ENCODE data around the gene SPTLC2.
"Not testable (repeated sequence)": the region's sequence is repeated elsewhere in the genome, so short reads cannot be mapped to it uniquely, and the experiment has no call there.

SPTLC2 gene

GRCh38 chr14:77585385-77585784 is 31.1 kb downstream of the SPTLC2 start:
- no peak for DNase-seq

GRCh38 chr14:77584809-77585208 is 31.6 kb downstream of the SPTLC2 start:
- no peak for DNase-seq

GRCh38 chr14:77583657-77584056 is 32.8 kb downstream of the SPTLC2 start:
- no peak for DNase-seq

GRCh38 chr14:77582511-77582910 is 33.9 kb downstream of the SPTLC2 start:
- DNase-seq = no peak

- peak; percentile 86 for DNase-seq
Measured at GRCh38 chr14:77580964-77581505, 35.4 kb downstream of the SPTLC2 start.

- DNase-seq = no peak
Measured at GRCh38 chr14:77580477-77580876, 36.0 kb downstream of the SPTLC2 start.

GRCh38 chr14:77579780-77580179 is 36.7 kb downstream of the SPTLC2 start:
- no peak for DNase-seq

GRCh38 chr14:77579065-77579464 is 37.4 kb downstream of the SPTLC2 start:
- DNase-seq = no peak

GRCh38 chr14:77574446-77575115 is 41.9 kb downstream of the SPTLC2 start:
- no peak for DNase-seq

- DNase-seq = no peak
Measured at GRCh38 chr14:77573964-77574363, 42.5 kb downstream of the SPTLC2 start.

- DNase-seq = no peak
Measured at GRCh38 chr14:77570706-77571268, 45.6 kb downstream of the SPTLC2 start.

- DNase-seq = no peak
Measured at GRCh38 chr14:77565994-77566305, 50.5 kb downstream of the SPTLC2 start.

- no peak for DNase-seq
Measured at GRCh38 chr14:77565289-77565993, 51.0 kb downstream of the SPTLC2 start.

GRCh38 chr14:77562681-77563080 is 53.8 kb downstream of the SPTLC2 start:
- no peak for DNase-seq

- no peak for DNase-seq
Measured at GRCh38 chr14:77561881-77562280, 54.6 kb downstream of the SPTLC2 start.

- DNase-seq = no peak
Measured at GRCh38 chr14:77559381-77559780, 57.1 kb downstream of the SPTLC2 start.

GRCh38 chr14:77557391-77557790 is 59.0 kb downstream of the SPTLC2 start:
- DNase-seq = peak; percentile 83

GRCh38 chr14:77556946-77557345 is 59.5 kb downstream of the SPTLC2 start:
- peak; percentile 84 for DNase-seq

- DNase-seq = peak; percentile 29
Measured at GRCh38 chr14:77554816-77555599, 61.4 kb downstream of the SPTLC2 start.

- DNase-seq = peak; percentile 48
Measured at GRCh38 chr14:77554207-77554606, 62.2 kb downstream of the SPTLC2 start.

- DNase-seq = no peak
Measured at GRCh38 chr14:77549451-77549850, 67.0 kb downstream of the SPTLC2 start.

GRCh38 chr14:77547512-77548180 is 68.8 kb downstream of the SPTLC2 start:
- DNase-seq = no peak

- not testable (repeated sequence) for DNase-seq
Measured at GRCh38 chr14:77545171-77545570, 71.3 kb downstream of the SPTLC2 start.

Measured in OCI-M1 (cell line).